Sigmoid colon (tissue), 7 donors: ENCODE measurements around the gene EIPR1. TPM values are rescaled to one million over a fixed set of nuclear protein-coding genes. Genes with fewer than 3 reads are reported as not detected.
A peak's percentile ranks its signal among the peaks of the same experiment; 100 is the strongest.

ENCODE experiments used
- DNase-seq: peaks from one replicate; pipeline ENCODE4 v3.0.0-alpha.2; 2019
- H3K27ac ChIP-seq, 4 donors: fragments of 200-600 bp; sonication (generic); one replicate each; pipeline ENCODE4 v1.5.1; 2016 to 2019; ENCODE audit warnings: mild to moderate bottlenecking in 1 of 4
- H3K27me3 ChIP-seq, 3 donors: fragments of 200-600 bp; sonication (generic); one replicate each; pipeline ENCODE4 v1.5.1; 2019; ENCODE audit warnings: mild to moderate bottlenecking in 1 of 3
- H3K36me3 ChIP-seq, 4 donors: fragments of 200-600 bp; sonication (generic); one replicate each; pipeline ENCODE4 v1.5.1; 2016 to 2019
- H3K4me1 ChIP-seq, 4 donors: fragments of 200-600 bp; sonication (generic); one replicate each; pipeline ENCODE4 v1.5.1; 2017 to 2019
- H3K4me3 ChIP-seq, 4 donors: fragments of 200-600 bp; sonication (generic); one replicate each; pipeline ENCODE4 v1.5.1; 2017 to 2019; ENCODE audit warnings: mild to moderate bottlenecking in 2 of 4, moderate library complexity in 1 of 4
- H3K9me3 ChIP-seq, 4 donors: fragments of 200-600 bp in 3 of 4; sonication (generic) in 3 of 4; one replicate each; pipeline versions ENCODE4 v1.5.1 to v1.6.1; 2013 to 2019
- EP300 ChIP-seq, 4 donors: sonication (generic); formaldehyde crosslinking; IDR thresholded peaks; one replicate each; pipeline ENCODE4 v1.6.1; 2017; ENCODE audit warnings: antibody characterized with exemption in 4 of 4
- POLR2A ChIP-seq, 2 donors: fragments of 450-650 bp; IDR thresholded peaks; one replicate each; pipeline ENCODE4 v1.6.1; 2016; ENCODE audit warnings: antibody characterized with exemption in 2 of 2, mild to moderate bottlenecking in 2 of 2, moderate library complexity in 2 of 2
- POLR2AphosphoS5 ChIP-seq, 4 donors: sonication (generic); formaldehyde crosslinking; IDR thresholded peaks; one replicate each; pipeline ENCODE4 v1.6.1; 2017; ENCODE audit warnings: antibody characterized with exemption in 4 of 4
- WGBS, 2 donors: extraction: QIAGEN DNeasy Blood & Tissue Kit; methylation state at CpG; one replicate each; pipeline ENCODE4 v1.1.7; 2013; 5-methylcytosine and 5-hydroxymethylcytosine counted together
- intact Hi-C: fragments of 100-400 bp; cut with DNase I; formaldehyde crosslinking; loops from one replicate; pipeline ENCODE4 v1.15.1; 2023
- polyA plus RNA-seq, 3 donors: library from polyadenylated mRNA; stranded (reverse); fragments of 200-250 nt; gene quantifications; one replicate each; pipeline ENCODE4 v1.2.3, GENCODE V29; 2013
- total RNA-seq, 4 donors: library from RNA; depleted of rRNA; stranded (reverse); fragments of >200 nt; gene quantifications; one replicate each; pipeline ENCODE4 v1.1.0, GENCODE V29; 2016
- TF ChIP-seq, protein P1 (sequence below), 4 experiments: fragments of 450-650 bp in 3 of 4; fragments of 200-600 bp in 1 of 4; IDR thresholded peaks; one replicate each; pipeline ENCODE4 v1.5.1; 2016 to 2019; ENCODE audit warnings: antibody characterized with exemption in 4 of 4, mild to moderate bottlenecking in 3 of 4, moderate library complexity in 2 of 4
- donor health status: healthy with polysubstance abuse.
- donor health status: Bipolar disorder and iron deficiency.
- donor health status: healthy.

EIPR1 gene
- total and polyA plus RNA-seq, 7 donors: 12.2 to 27.0 (median 20.0) TPM

DNA sequence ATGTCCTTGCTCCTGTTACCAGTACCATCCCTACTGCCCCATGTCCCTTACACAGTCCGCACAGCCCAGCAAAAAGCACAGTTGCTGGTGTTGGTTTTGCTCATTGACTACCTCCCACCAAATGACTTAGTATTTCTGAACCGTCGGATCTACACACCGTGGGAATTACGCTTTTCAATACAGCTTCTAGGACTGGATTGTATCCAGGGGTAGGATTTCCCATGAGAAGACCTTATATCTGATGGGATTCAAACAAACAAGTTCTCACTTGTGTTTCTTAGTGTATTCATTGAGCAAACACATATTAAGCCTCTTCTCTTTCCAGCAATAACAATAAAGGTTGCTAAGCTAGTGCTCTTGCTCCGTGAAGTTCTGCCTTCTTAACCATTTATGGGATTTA is 27.7 kb upstream of the EIPR1 start:
- H3K36me3 ChIP-seq: peaks cover 0 to 30% (median 18%) of the 10 kb centered on the region in 4 donors
- no peak overlapping the region for H3K27ac ChIP-seq
- WGBS, 2 donors: 86 to 96% methylated on average over 6 of the region's 6 CpGs
- no peaks in the 10 kb centered on the region for H3K9me3 ChIP-seq
- no peak for DNase-seq
- H3K4me3 ChIP-seq: no peak overlapping the region
- no peaks in the 10 kb centered on the region for H3K27me3 ChIP-seq
- intact Hi-C loops: no loop called here
- peaks cover 0 to 17% (median 0%) of the 10 kb centered on the region in 4 donors for H3K4me1 ChIP-seq
- TF ChIP-seq, protein P1, sequence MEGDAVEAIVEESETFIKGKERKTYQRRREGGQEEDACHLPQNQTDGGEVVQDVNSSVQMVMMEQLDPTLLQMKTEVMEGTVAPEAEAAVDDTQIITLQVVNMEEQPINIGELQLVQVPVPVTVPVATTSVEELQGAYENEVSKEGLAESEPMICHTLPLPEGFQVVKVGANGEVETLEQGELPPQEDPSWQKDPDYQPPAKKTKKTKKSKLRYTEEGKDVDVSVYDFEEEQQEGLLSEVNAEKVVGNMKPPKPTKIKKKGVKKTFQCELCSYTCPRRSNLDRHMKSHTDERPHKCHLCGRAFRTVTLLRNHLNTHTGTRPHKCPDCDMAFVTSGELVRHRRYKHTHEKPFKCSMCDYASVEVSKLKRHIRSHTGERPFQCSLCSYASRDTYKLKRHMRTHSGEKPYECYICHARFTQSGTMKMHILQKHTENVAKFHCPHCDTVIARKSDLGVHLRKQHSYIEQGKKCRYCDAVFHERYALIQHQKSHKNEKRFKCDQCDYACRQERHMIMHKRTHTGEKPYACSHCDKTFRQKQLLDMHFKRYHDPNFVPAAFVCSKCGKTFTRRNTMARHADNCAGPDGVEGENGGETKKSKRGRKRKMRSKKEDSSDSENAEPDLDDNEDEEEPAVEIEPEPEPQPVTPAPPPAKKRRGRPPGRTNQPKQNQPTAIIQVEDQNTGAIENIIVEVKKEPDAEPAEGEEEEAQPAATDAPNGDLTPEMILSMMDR (IDR thresholded peaks at IDR 0.05): no peak

GRCh38 chr2:3404349-3404894 is 26.8 kb upstream of the EIPR1 start:
- intact Hi-C loops: no loop called here
- no peak for DNase-seq
- H3K4me1 ChIP-seq: peaks cover 0 to 26% (median 3%) of the 10 kb centered on the region in 4 donors
- no peak overlapping the region for H3K4me3 ChIP-seq
- WGBS, 2 donors: 96 to 97% methylated on average over 11 of the region's 11 CpGs
- H3K36me3 ChIP-seq: peaks cover 0 to 31% (median 18%) of the 10 kb centered on the region in 4 donors
- TF ChIP-seq POLR2AphosphoS5 (IDR thresholded peaks at IDR 0.05): no peak
- no peak for TF ChIP-seq EP300 (IDR thresholded peaks at IDR 0.05)
- no peak for TF ChIP-seq POLR2A (IDR thresholded peaks at IDR 0.05)
- TF ChIP-seq, protein P1 (IDR thresholded peaks at IDR 0.05): no peak
- H3K27me3 ChIP-seq: no peaks in the 10 kb centered on the region
- no peaks in the 10 kb centered on the region for H3K9me3 ChIP-seq
- H3K27ac ChIP-seq: no peak overlapping the region

- Histone ChIP-seq H3K27ac (no peak overlapping the region), H3K4me3 (no peak overlapping the region), H3K4me1 (peaks cover 0 to 27% (median 4%) of the 10 kb centered on the region in 4 donors), H3K9me3 (no peaks in the 10 kb centered on the region), H3K36me3 (peaks cover 0 to 31% (median 18%) of the 10 kb centered on the region in 4 donors), H3K27me3 (no peaks in the 10 kb centered on the region)
- 92 to 98% methylated on average over 11 of the region's 11 CpGs for WGBS, 2 donors
- no peak for TF ChIP-seq POLR2AphosphoS5 (IDR thresholded peaks at IDR 0.05)
- no peak for TF ChIP-seq POLR2A (IDR thresholded peaks at IDR 0.05)
- TF ChIP-seq, protein P1 (IDR thresholded peaks at IDR 0.05): no peak
- no peak for TF ChIP-seq EP300 (IDR thresholded peaks at IDR 0.05)
- DNase-seq: no peak
- intact Hi-C loops: no loop called here
These were observed 26.1 kb upstream of the EIPR1 start for GRCh38 chr2:3403587-3404334.

- H3K27me3 ChIP-seq: no peaks in the 10 kb centered on the region
- intact Hi-C loops: no loop called here
- peaks cover 0 to 17% (median 8%) of the 10 kb centered on the region in 4 donors for H3K9me3 ChIP-seq
- no peak overlapping the region for H3K4me3 ChIP-seq
- no peak for TF ChIP-seq POLR2A (IDR thresholded peaks at IDR 0.05)
- TF ChIP-seq, protein P1 (IDR thresholded peaks at IDR 0.05): no peak
- peaks cover 0 to 48% (median 19%) of the 10 kb centered on the region in 4 donors for H3K36me3 ChIP-seq
- WGBS, 2 donors: 76 to 83% methylated on average over 9 of the region's 9 CpGs
- peaks cover 0 to 15% (median 4%) of the 10 kb centered on the region in 4 donors for H3K4me1 ChIP-seq
- DNase-seq: peak; percentile 79
- peak overlapping the region in 1 of 4 donors; percentile 5 for H3K27ac ChIP-seq
These were observed 22.2 kb upstream of the EIPR1 start for GRCh38 chr2:3399829-3400228.
